Left lung (tissue), 10 donors: ENCODE results near the gene MYO15B. TPM values are rescaled to one million over a fixed set of nuclear protein-coding genes. Genes with fewer than 3 reads are reported as not detected.

Experiments
- ATAC-seq: fragments of 200-7000 bp; cut with Tn5 transposase; one replicate; pipeline ENCODE4 v1.9.1; 2020; ENCODE audit warnings: moderate library complexity
- DNase-seq, 4 donors: peaks; one replicate each; pipeline ENCODE4 v3.0.0-alpha.2; 2013 to 2020
- H3K27ac ChIP-seq, 2 donors: fragments of 200-600 bp; sonication (generic) in 1 of 2; one replicate each; pipeline versions ENCODE4 v1.5.0 to v1.8.0; 2020 to 2021
- H3K27me3 ChIP-seq, 2 donors: fragments of 200-600 bp; sonication (generic) in 1 of 2; one replicate each; pipeline versions ENCODE4 v1.5.0 to v1.8.0; 2020 to 2021
- H3K36me3 ChIP-seq, 2 donors: fragments of 200-600 bp; sonication (generic) in 1 of 2; one replicate each; pipeline versions ENCODE4 v1.5.0 to v1.8.0; 2020 to 2021
- H3K4me1 ChIP-seq, 2 donors: fragments of 200-600 bp; one replicate each; pipeline ENCODE4 v1.8.0; 2021
- H3K4me3 ChIP-seq, 2 donors: fragments of 200-600 bp; sonication (generic) in 1 of 2; one replicate each; pipeline versions ENCODE4 v1.5.0 to v1.8.0; 2020 to 2021; ENCODE audit warnings: mild to moderate bottlenecking in 1 of 2
- H3K9me3 ChIP-seq, 2 donors: fragments of 200-600 bp; sonication (generic) in 1 of 2; one replicate each; pipeline versions ENCODE4 v1.5.0 to v1.8.0; 2020 to 2021
- intact Hi-C, 2 donors: fragments of 100-400 bp; cut with DNase I; formaldehyde crosslinking; loops; one replicate each; pipeline versions ENCODE4 v1.11.2 to v1.14.2; 2022
- polyA plus RNA-seq, 6 donors: library from polyadenylated mRNA; unstranded; fragments of 120-200 nt; gene quantifications; one replicate each; pipeline ENCODE4 v1.2.1, GENCODE V29; 2013; ENCODE audit not compliant: insufficient read length in 6 of 6
- total RNA-seq, 2 donors: library from RNA; stranded (reverse); fragmentation: NEBNext Ultra II Directional; extraction: Animal tissue kit (Norgen Biotek cat#: 25700); gene quantifications; one replicate each; pipeline ENCODE4 v1.2.1, GENCODE V29; 2021
- TF ChIP-seq, protein P1 (sequence below), 2 donors: fragments of 200-600 bp; sonication (generic) in 1 of 2; IDR thresholded peaks; one replicate each; pipeline versions ENCODE4 v1.5.0 to v1.8.0; 2021; ENCODE audit warnings: antibody characterized with exemption in 2 of 2
- donor health status: DM: no; HTN: yes; CAD: no.
- donor health status: DM: no; HTN: no; CAD: no.

MYO15B gene
- total and polyA plus RNA-seq, 8 donors = 125 to 350 (median 227) TPM

DNA sequence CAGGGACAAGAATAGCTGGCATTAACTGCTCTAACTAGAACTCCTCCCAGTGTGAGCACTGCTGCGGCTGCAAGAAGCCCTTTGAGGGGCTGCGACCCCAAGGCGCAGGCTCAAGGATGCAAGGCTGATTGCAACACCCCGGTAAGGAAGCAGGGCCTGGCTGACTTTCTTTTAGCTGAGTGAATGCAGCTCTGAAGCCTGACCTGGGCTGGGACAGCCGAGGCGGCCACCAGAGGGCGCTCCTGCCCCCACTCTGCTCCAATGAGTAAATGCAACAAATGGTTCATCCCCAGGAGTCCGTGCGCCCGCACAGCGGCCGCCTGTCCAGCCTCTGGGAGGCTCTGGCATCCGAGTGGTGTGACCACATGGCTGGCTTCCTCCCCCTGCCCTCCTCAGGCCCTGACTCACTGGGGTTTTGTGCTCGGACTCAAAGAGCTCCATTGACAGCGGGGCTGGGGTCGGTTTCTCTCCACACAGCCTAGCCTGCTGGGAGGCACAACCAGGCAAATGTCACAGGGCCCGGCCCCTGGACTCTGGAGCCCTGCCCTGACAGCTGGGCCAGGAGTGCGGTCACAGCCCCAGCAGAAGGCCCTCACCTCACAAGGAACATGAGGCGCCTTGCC is 45.4 kb downstream of the MYO15B start, which contains the start of gene SMIM5:
Gene SMIM5, plus strand, starts transcription at position 572 of the 623 bp plus-strand sequence. CDS start 6,768 bp downstream, outside the sequence.
- DNase-seq (peak; percentile 72 to 98 (median 88)), ATAC-seq (peak; percentile 88)
- TF ChIP-seq, protein P1, sequence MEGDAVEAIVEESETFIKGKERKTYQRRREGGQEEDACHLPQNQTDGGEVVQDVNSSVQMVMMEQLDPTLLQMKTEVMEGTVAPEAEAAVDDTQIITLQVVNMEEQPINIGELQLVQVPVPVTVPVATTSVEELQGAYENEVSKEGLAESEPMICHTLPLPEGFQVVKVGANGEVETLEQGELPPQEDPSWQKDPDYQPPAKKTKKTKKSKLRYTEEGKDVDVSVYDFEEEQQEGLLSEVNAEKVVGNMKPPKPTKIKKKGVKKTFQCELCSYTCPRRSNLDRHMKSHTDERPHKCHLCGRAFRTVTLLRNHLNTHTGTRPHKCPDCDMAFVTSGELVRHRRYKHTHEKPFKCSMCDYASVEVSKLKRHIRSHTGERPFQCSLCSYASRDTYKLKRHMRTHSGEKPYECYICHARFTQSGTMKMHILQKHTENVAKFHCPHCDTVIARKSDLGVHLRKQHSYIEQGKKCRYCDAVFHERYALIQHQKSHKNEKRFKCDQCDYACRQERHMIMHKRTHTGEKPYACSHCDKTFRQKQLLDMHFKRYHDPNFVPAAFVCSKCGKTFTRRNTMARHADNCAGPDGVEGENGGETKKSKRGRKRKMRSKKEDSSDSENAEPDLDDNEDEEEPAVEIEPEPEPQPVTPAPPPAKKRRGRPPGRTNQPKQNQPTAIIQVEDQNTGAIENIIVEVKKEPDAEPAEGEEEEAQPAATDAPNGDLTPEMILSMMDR (IDR thresholded peaks at IDR 0.05) = peak; percentile 97 to 99
- peaks cover 12 to 41% of the 10 kb centered on the region in 2 donors for H3K4me1 ChIP-seq
- peak within 1 kb of the TSS; percentile 63 to 76 for H3K27ac ChIP-seq
- intact Hi-C loops = loop anchor here in 1 of 2 donors (10.0 kb wide), 1 partner anchor 112 kb away; no protein-coding TSS in a partner anchor
- H3K27me3 ChIP-seq = no peaks in the 10 kb centered on the region
- H3K36me3 ChIP-seq = peaks cover 0 to 19% of the 10 kb centered on the region in 2 donors
- no peak within 1 kb of the TSS for H3K4me3 ChIP-seq
- H3K9me3 ChIP-seq = no peaks in the 10 kb centered on the region

DNA sequence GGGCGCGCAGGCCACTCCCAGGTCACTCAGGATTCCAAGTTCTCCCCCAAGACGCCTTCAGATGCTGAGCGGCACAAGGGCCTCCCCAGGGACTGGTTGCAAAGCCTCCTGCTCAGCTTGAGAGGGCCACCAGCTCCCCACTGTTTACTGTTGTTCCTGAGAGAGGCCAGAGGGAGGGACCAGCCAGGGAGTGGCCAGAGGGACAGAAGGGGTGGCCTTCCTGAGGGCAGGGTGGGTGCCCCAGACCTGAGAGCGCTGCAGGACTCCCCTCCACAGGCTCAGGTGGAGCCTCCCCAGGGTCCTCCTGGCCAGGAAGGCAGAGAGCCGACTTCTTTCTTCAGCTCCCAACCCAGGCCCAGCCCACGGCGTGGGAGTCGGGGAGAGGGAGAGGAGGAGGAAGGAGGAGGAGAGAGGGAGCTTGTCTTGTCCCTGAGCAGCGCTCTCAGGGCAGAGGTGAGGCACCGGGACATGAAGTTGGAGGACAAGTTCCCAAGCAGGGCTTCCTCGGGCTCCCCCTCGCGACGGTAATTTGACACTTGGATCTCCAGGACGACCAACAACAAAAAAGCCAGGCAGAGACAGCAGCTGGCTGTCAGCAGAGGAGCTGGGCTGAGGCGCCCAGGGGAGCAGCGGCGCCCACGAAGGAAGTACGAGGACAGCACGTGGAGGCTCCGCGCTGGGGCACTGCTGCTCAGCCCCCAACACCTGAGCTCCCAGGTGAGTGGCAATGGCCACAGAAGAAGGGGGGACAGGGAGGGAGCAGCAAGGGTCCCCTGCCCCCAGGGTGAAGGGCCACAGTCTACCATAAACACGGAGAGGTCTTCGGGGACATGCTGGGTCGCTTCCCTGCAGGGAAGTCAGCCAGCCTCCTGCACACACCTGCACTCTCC is 46.1 kb downstream of the MYO15B start:
- no peaks in the 10 kb centered on the region for H3K27me3 ChIP-seq
- DNase-seq = peak; percentile 86 to 96 (median 89)
- TF ChIP-seq, protein P1 (IDR thresholded peaks at IDR 0.05) = peak; percentile 38 to 39
- intact Hi-C loops = loop anchor here in 1 of 2 donors (10.0 kb wide), 1 partner anchor 111 kb away; no protein-coding TSS in a partner anchor
- peak overlapping the region; percentile 63 to 76 for H3K27ac ChIP-seq
- peaks cover 12 to 41% of the 10 kb centered on the region in 2 donors for H3K4me1 ChIP-seq
- H3K4me3 ChIP-seq = no peak overlapping the region
- peak; percentile 80 for ATAC-seq
- peaks cover 0 to 17% of the 10 kb centered on the region in 2 donors for H3K36me3 ChIP-seq
- no peaks in the 10 kb centered on the region for H3K9me3 ChIP-seq

DNA sequence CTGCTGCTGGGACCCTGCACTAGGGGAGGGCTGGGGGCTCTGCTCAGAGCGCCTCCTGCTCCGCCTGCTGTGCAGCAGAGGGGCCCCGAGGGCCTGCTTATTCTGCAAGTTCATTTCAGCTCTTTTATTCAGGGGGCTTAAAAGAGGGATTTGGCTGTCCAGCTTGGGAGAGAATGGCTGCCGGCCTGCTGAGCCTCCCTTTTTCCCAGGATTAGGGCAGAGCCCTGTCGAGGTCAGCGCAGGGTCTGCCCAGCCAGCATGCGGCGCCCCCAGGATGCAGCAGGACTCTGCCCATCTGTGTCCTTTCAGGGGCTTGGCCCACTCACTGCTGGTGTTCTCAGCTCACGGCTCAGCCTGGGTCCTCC is 46.8 kb downstream of the MYO15B start:
- H3K4me1 ChIP-seq = peaks cover 12 to 41% of the 10 kb centered on the region in 2 donors
- ATAC-seq (no peak), DNase-seq (peak in 1 of 4 donors; percentile 49)
- no peaks in the 10 kb centered on the region for H3K27me3 ChIP-seq
- peak overlapping the region; percentile 60 to 63 for H3K27ac ChIP-seq
- no peaks in the 10 kb centered on the region for H3K9me3 ChIP-seq
- intact Hi-C loops = loop anchor here in 1 of 2 donors (10.0 kb wide), 1 partner anchor 110 kb away; no protein-coding TSS in a partner anchor
- peaks cover 0 to 14% of the 10 kb centered on the region in 2 donors for H3K36me3 ChIP-seq
- H3K4me3 ChIP-seq = no peak overlapping the region
- TF ChIP-seq, protein P1 (IDR thresholded peaks at IDR 0.05) = no peak

DNA sequence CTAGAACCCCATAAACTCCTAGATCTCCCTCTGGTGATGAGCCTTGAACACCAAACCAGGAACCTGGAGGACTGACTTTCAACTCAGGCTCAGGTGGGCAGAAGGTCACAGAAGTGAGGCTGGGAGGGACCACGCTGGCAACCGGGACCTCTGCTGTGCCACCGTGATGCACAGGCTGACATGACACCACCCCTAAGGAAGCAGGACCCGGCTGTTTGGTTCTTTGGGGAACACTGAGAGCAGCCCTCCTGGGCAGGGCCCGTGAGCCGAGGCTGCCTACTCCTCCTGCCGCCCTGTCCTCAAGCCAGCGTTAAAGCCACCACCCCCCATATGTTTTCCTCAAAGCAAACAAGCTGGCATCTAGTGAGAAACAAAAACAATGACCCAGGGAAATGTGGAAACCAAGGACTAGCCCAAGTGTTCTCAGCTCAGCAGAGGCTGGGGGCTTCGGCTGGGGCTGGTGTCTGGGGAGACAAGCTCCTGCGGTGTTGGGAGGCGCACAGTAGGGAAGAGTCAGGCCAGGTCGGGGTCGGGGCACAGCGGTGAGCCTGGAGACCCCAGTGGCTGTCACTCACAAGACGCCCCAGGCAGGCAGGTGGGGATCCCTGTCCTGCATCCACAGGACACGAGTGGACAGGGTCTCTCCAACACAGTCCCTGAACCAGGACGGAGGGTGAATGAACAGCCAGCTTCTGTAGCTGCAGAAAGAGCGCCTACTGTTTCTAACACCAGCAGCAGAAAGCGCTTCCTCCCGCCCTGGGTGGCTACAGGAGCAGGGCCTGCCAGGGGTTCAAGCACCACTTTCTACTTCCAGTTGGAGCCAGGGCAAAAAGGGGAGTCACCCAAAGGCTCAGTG is 47.4 kb downstream of the MYO15B start:
- H3K9me3 ChIP-seq = no peaks in the 10 kb centered on the region

More for the DNA sequence above, 47.4 kb downstream of the MYO15B start:
- Histone ChIP-seq H3K27me3 (no peaks in the 10 kb centered on the region), H3K27ac (peak overlapping the region in 1 of 2 donors; percentile 33), H3K4me3 (no peak overlapping the region), H3K36me3 (peaks cover 0 to 10% of the 10 kb centered on the region in 2 donors), H3K4me1 (peaks cover 12 to 41% of the 10 kb centered on the region in 2 donors)
- DNase-seq (peak in 1 of 4 donors; percentile 71), ATAC-seq (no peak)
- TF ChIP-seq, protein P1 (IDR thresholded peaks at IDR 0.05) = no peak
- intact Hi-C loops = loop anchor here in 1 of 2 donors (10.0 kb wide), 1 partner anchor 110 kb away; no protein-coding TSS in a partner anchor
